H1 (cell line): ENCODE measurements around the gene TMA7B. TPM values are rescaled to one million over a fixed set of nuclear protein-coding genes. Genes with fewer than 3 reads are reported as not detected.

Source experiments
- CTCF ChIA-PET: fragments of 300-600 bp; sonication (Branson Sonifier 250); formaldehyde crosslinking; loops from one replicate; lab custom pipeline; 2021; ENCODE audit not compliant: partially characterized antibody; lab: Charles Lee
- POLR2A ChIA-PET: fragments of 300-600 bp; sonication (Branson Sonifier 250); formaldehyde crosslinking; loops from one replicate; lab custom pipeline; 2021; ENCODE audit warnings: inconsistent platforms; ENCODE audit not compliant: partially characterized antibody; lab: Charles Lee
- DNase-seq, 2 experiments: peaks; one replicate each; pipeline versions ENCODE4 v3.0.0 to v3.0.0-alpha.2; 2010 to 2022; ENCODE audit warnings: low spot score in 2 of 2, low read depth in 1 of 2, mixed read lengths in 1 of 2
- FAIRE-seq: peaks from 2 replicates; lab custom pipeline; 2011; peaks lifted over from hg19 to GRCh38; lab: Jason Lieb, UNC
- H2AFZ ChIP-seq: 2 replicates; pipeline ENCODE4 v1.8.1; 2012; ENCODE audit warnings: low read length, inconsistent platforms
- H2AK5ac ChIP-seq: 2 replicates; pipeline ENCODE4 v1.6.1; 2013; ENCODE audit warnings: low read depth, low read length
- H2BK120ac ChIP-seq: replicated peaks from 2 replicates; pipeline ENCODE3; 2013; ENCODE audit warnings: low read depth, low read length, inconsistent platforms
- H2BK12ac ChIP-seq: 2 replicates; pipeline ENCODE4 v1.6.1; 2013; ENCODE audit warnings: low read depth, low read length
- H2BK15ac ChIP-seq: 2 replicates; pipeline ENCODE4 v1.6.1; 2013; ENCODE audit warnings: low read length
- H2BK20ac ChIP-seq: 2 replicates; pipeline ENCODE4 v1.6.1; 2013; ENCODE audit warnings: low read length
- H2BK5ac ChIP-seq: 2 replicates; pipeline ENCODE4 v1.6.1; 2013; ENCODE audit warnings: low read depth, low read length
- H3K14ac ChIP-seq: 2 replicates; pipeline ENCODE4 v1.6.1; 2013; ENCODE audit warnings: inconsistent platforms; ENCODE audit not compliant: insufficient read length
- H3K18ac ChIP-seq: 2 replicates; pipeline ENCODE4 v1.6.1; 2013; ENCODE audit warnings: low read length; ENCODE audit errors: extremely low read depth
- H3K23ac ChIP-seq: 2 replicates; pipeline ENCODE4 v1.6.1; 2013; ENCODE audit warnings: inconsistent platforms; ENCODE audit not compliant: insufficient read length
- H3K23me2 ChIP-seq: 2 replicates; pipeline ENCODE4 v1.6.1; 2013; ENCODE audit warnings: low read depth, low read length
- H3K27ac ChIP-seq: 2 replicates; pipeline ENCODE4 v1.6.1; 2011; ENCODE audit warnings: low read depth, low read length, inconsistent platforms
- H3K27me3 ChIP-seq, 4 experiments: replicated peaks in 1 of 4; 1 replicate in 1 of 4; 2 replicates in 3 of 4; pipeline versions ENCODE4 v1.6.1 to v1.8.1; 2011 to 2013; ENCODE audit warnings: low read length in 3 of 4, mild to moderate bottlenecking in 3 of 4, inconsistent platforms in 2 of 4, mixed read lengths in 2 of 4, moderate library complexity in 1 of 4; ENCODE audit not compliant: control insufficient read depth in 3 of 4, insufficient read depth in 3 of 4; ENCODE audit errors: extremely low read depth in 1 of 4
- H3K36me3 ChIP-seq, 4 experiments: 2 replicates each; pipeline versions ENCODE4 v1.6.1 to v1.8.1; 2011 to 2013; ENCODE audit warnings: mild to moderate bottlenecking in 4 of 4, low read length in 3 of 4, moderate library complexity in 2 of 4, control low read depth in 1 of 4, inconsistent platforms in 1 of 4; ENCODE audit not compliant: insufficient read depth in 4 of 4, control insufficient read depth in 2 of 4
- H3K4ac ChIP-seq: replicated peaks from 2 replicates; pipeline ENCODE3; 2013; ENCODE audit warnings: low read length, low read depth, mixed read lengths, inconsistent platforms; ENCODE audit not compliant: insufficient read length
- H3K4me1 ChIP-seq, 4 experiments: replicated peaks in 1 of 4; 1 replicate in 1 of 4; 2 replicates in 3 of 4; pipeline versions ENCODE4 v1.6.1 to v1.8.1; 2011 to 2013; ENCODE audit warnings: low read length in 3 of 4, inconsistent platforms in 2 of 4, mixed read lengths in 1 of 4; ENCODE audit not compliant: insufficient read depth in 4 of 4, control insufficient read depth in 3 of 4
- H3K4me2 ChIP-seq, 2 experiments: 2 replicates each; pipeline versions ENCODE4 v1.6.1 to v1.8.1; 2011 to 2013; ENCODE audit warnings: low read depth in 2 of 2, low read length in 2 of 2, control low read depth in 1 of 2, inconsistent platforms in 1 of 2, mild to moderate bottlenecking in 1 of 2; ENCODE audit not compliant: insufficient read depth in 1 of 2
- H3K4me3 ChIP-seq, 4 experiments: fragments of 200-600, 300-600 bp in 1 of 4; sonication (generic), shearing (Covaris generic), sonication (Bioruptor Twin) in 1 of 4; 2 replicates each; pipeline versions ENCODE4 v1.5.1 to v1.8.1; 2011 to 2016; ENCODE audit warnings: low read length in 4 of 4, low read depth in 3 of 4, control low read depth in 2 of 4, inconsistent platforms in 2 of 4, mild to moderate bottlenecking in 2 of 4, mixed read lengths in 1 of 4, moderate library complexity in 1 of 4; ENCODE audit not compliant: insufficient read depth in 2 of 4; ENCODE audit errors: extremely low read depth in 1 of 4
- H3K56ac ChIP-seq: replicated peaks from 2 replicates; pipeline ENCODE3; 2013; ENCODE audit warnings: low read depth, mild to moderate bottlenecking, mixed read lengths, low read length, inconsistent platforms; ENCODE audit not compliant: insufficient read length
- H3K79me1 ChIP-seq: 2 replicates; pipeline ENCODE4 v1.6.1; 2013; ENCODE audit warnings: low read depth, low read length, control low read depth
- H3K79me2 ChIP-seq, 2 experiments: 2 replicates each; pipeline versions ENCODE4 v1.6.1 to v1.8.1; 2012 to 2013; ENCODE audit warnings: low read length in 2 of 2, mild to moderate bottlenecking in 2 of 2, inconsistent platforms in 1 of 2; ENCODE audit not compliant: insufficient read depth in 2 of 2, control insufficient read depth in 1 of 2
- H3K9ac ChIP-seq, 4 experiments: replicated peaks in 1 of 4; 1 replicate in 1 of 4; 2 replicates in 3 of 4; pipeline versions ENCODE4 v1.6.1 to v1.8.1; 2011 to 2013; ENCODE audit warnings: low read depth in 3 of 4, low read length in 3 of 4, control low read depth in 2 of 4, mild to moderate bottlenecking in 2 of 4, moderate library complexity in 2 of 4, inconsistent platforms in 1 of 4; ENCODE audit errors: extremely low read depth in 1 of 4
- H3K9me3 ChIP-seq, 2 experiments: 2 replicates each; pipeline versions ENCODE4 v1.6.1 to v1.8.1; 2012 to 2013; ENCODE audit warnings: mild to moderate bottlenecking in 2 of 2, moderate library complexity in 2 of 2, control low read depth in 1 of 2, inconsistent platforms in 1 of 2, low read depth in 1 of 2, low read length in 1 of 2, mixed read lengths in 1 of 2; ENCODE audit not compliant: insufficient read depth in 2 of 2
- H4K20me1 ChIP-seq, 2 experiments: replicated peaks in 1 of 2; 2 replicates each; pipeline versions ENCODE3 to v1.8.1; 2011 to 2013; ENCODE audit warnings: inconsistent platforms in 2 of 2, low read length in 2 of 2, mild to moderate bottlenecking in 1 of 2; ENCODE audit not compliant: insufficient read depth in 2 of 2, control insufficient read depth in 1 of 2
- H4K5ac ChIP-seq: 2 replicates; pipeline ENCODE4 v1.6.1; 2013; ENCODE audit warnings: low read length, low read depth, mixed read lengths, inconsistent platforms; ENCODE audit not compliant: insufficient read length
- H4K8ac ChIP-seq: 2 replicates; pipeline ENCODE4 v1.8.0; 2013; ENCODE audit warnings: mild to moderate bottlenecking, moderate library complexity, low read length, inconsistent platforms; ENCODE audit not compliant: insufficient read depth; ENCODE audit errors: extremely low read depth
- H4K91ac ChIP-seq: replicated peaks from 2 replicates; pipeline ENCODE3; 2013; ENCODE audit warnings: low read length, mixed read lengths, inconsistent platforms; ENCODE audit not compliant: insufficient read length
- BACH1 ChIP-seq: IDR thresholded peaks from 2 replicates; pipeline ENCODE4 v1.6.1; 2012; ENCODE audit warnings: low read length, improper control_type of control experiment
- BCL11A ChIP-seq, 2 experiments: IDR thresholded peaks; one replicate each; pipeline ENCODE4 v1.6.1; 2011; ENCODE audit warnings: low read depth in 2 of 2, low read length in 2 of 2, mild to moderate bottlenecking in 2 of 2
- CHD1 ChIP-seq: IDR thresholded peaks from 2 replicates; pipeline ENCODE4 v1.6.1; 2012; ENCODE audit warnings: low read depth, low read length, improper control_type of control experiment
- CTBP2 ChIP-seq: IDR thresholded peaks from 2 replicates; pipeline ENCODE4 v1.7.0; 2011; ENCODE audit warnings: borderline replicate concordance, mild to moderate bottlenecking, moderate library complexity, mixed read lengths, low read length; ENCODE audit not compliant: insufficient read depth, insufficient read length
- CTCF ChIP-seq, 3 experiments: IDR thresholded peaks; 1 replicate in 2 of 3; 2 replicates in 1 of 3; pipeline versions ENCODE4 v1.5.1 to v1.6.1; 2011; ENCODE audit warnings: low read length in 3 of 3, mild to moderate bottlenecking in 3 of 3, inconsistent platforms in 2 of 3, low read depth in 1 of 3, moderate library complexity in 1 of 3; ENCODE audit not compliant: insufficient read depth in 1 of 3; ENCODE audit errors: control extremely low read depth in 1 of 3
- EGR1 ChIP-seq: IDR thresholded peaks from 2 replicates; pipeline ENCODE4 v1.6.1; 2011; ENCODE audit warnings: low read depth, low read length, borderline replicate concordance
- EP300 ChIP-seq, 2 experiments: IDR thresholded peaks; 1 replicate in 1 of 2; 2 replicates in 1 of 2; pipeline ENCODE4 v1.6.1; 2011 to 2012; ENCODE audit warnings: low read depth in 2 of 2, low read length in 2 of 2, mild to moderate bottlenecking in 2 of 2, borderline replicate concordance in 1 of 2, inconsistent platforms in 1 of 2, moderate library complexity in 1 of 2
- MAFK ChIP-seq: IDR thresholded peaks from 2 replicates; pipeline ENCODE4 v1.6.1; 2012; ENCODE audit warnings: low read depth, mild to moderate bottlenecking, improper control_type of control experiment, low read length
- POLR2AphosphoS5 ChIP-seq: IDR thresholded peaks from 2 replicates; pipeline ENCODE4 v1.6.1; 2011; ENCODE audit warnings: low read depth, low read length
- SIX5 ChIP-seq: IDR thresholded peaks from 2 replicates; pipeline ENCODE4 v1.6.1; 2011; ENCODE audit warnings: mild to moderate bottlenecking, low read depth, low read length
- TAF7 ChIP-seq: optimal IDR thresholded peaks from 2 replicates; pipeline ENCODE3; 2011; ENCODE audit warnings: low read depth, mild to moderate bottlenecking, inconsistent platforms, low read length, moderate library complexity, borderline replicate concordance
- WGBS, 2 experiments: shearing (Covaris generic) in 1 of 2; methylation state at CpG; one replicate each; pipeline versions ENCODE4 v1.1.6 to v1.1.7; 2013 to 2015; ENCODE audit warnings: low lambda C conversion rate in 2 of 2, mixed read lengths in 2 of 2, inconsistent platforms in 1 of 2, low coverage in 1 of 2, missing lambda C conversion rate in 1 of 2; ENCODE audit not compliant: insufficient replicate concordance in 2 of 2, insufficient coverage in 1 of 2, insufficient read length in 1 of 2; ENCODE audit errors: extremely low coverage in 1 of 2, missing lambda C conversion rate in 1 of 2; 5-methylcytosine and 5-hydroxymethylcytosine counted together
- polyA plus RNA-seq, 7 experiments: library from polyadenylated mRNA; depleted of rRNA in 3 of 7; stranded (reverse) in 5 of 7; unstranded in 2 of 7; fragments of >200 nt in 5 of 7; fragments of 200-250 nt in 2 of 7; gene quantifications; 1 replicate in 5 of 7; 2 replicates in 1 of 7; 4 replicates in 1 of 7; pipeline versions ENCODE4 v1.2.1 to v1.2.3, GENCODE V29; 2011 to 2013; ENCODE audit warnings: missing spikeins in 2 of 7, mixed read lengths in 2 of 7
- total RNA-seq: library from RNA; stranded (reverse); fragmentation: NEBNext Ultra II Directional; extraction: Animal tissue kit (Norgen Biotek cat#: 25700); gene quantifications from 2 replicates; pipeline ENCODE4 v1.2.1, GENCODE V29; 2021

Gene TMA7B
- total and polyA plus RNA-seq, 2 of the 8 experiments (the other 6 are each of a cell fraction or from before 2014, with no cell fraction given), result not detected

GRCh38 chr22:39920134-39920743 lies 40.0 kb upstream of the TMA7B start:
- FAIRE-seq (no peak), DNase-seq (no peak)
- H3K23ac ChIP-seq, result no peak overlapping the region
- H2BK20ac ChIP-seq, result no peak overlapping the region
- H4K20me1 ChIP-seq, result no peaks in the 10 kb centered on the region
- H3K14ac ChIP-seq, result no peak overlapping the region
- no peak overlapping the region for H3K9ac ChIP-seq
- no peaks in the 10 kb centered on the region for H3K23me2 ChIP-seq
- H3K27me3 ChIP-seq, result no peaks in the 10 kb centered on the region
- H4K8ac ChIP-seq, result no peak overlapping the region
- H2BK12ac ChIP-seq, result no peak overlapping the region
- no peak overlapping the region for H3K27ac ChIP-seq
- H3K9me3 ChIP-seq, result no peaks in the 10 kb centered on the region
- H2AFZ ChIP-seq, result no peak overlapping the region
- CTCF ChIA-PET, result interaction anchor here (0.6 to 5.4 kb wide), 4 partner anchors 13 to 616 kb away, joined by 3 to 29 read pairs (median 3); no protein-coding TSS in a partner anchor
- no peak overlapping the region for H4K5ac ChIP-seq
- no peak overlapping the region for H3K4me2 ChIP-seq
- H2BK120ac ChIP-seq, result no peak overlapping the region
- no peak overlapping the region for H2BK5ac ChIP-seq
- no peak overlapping the region for H3K56ac ChIP-seq
- H3K79me1 ChIP-seq, result no peaks in the 10 kb centered on the region
- no peak overlapping the region for H3K4me3 ChIP-seq
- no peak overlapping the region for H4K91ac ChIP-seq
- no peak overlapping the region for H2AK5ac ChIP-seq
- H2BK15ac ChIP-seq, result no peak overlapping the region
- WGBS, 2 experiments, result 88% methylated on average over 8 of the region's 8 CpGs; no CpG with 5 or more reads in 1 of the 2 experiments
- H3K79me2 ChIP-seq, result no peaks in the 10 kb centered on the region
- POLR2A ChIA-PET, result interaction anchor here (0.6 kb wide), 1 partner anchor 51 kb away, joined by 3 read pairs; no protein-coding TSS in a partner anchor
- no peak overlapping the region for H3K4ac ChIP-seq
- H3K18ac ChIP-seq, result no peak overlapping the region
- H3K4me1 ChIP-seq, result peaks cover 0 to 9% (median 2%) of the 10 kb centered on the region in 4 experiments; a peak in 6 of 7 replicates
- no peaks in the 10 kb centered on the region for H3K36me3 ChIP-seq
- TF ChIP-seq EGR1 (no peak), SIX5 (no peak), BCL11A (IDR thresholded peaks at IDR 0.05; ENCODE audit: low read depth in 2 of 2, low read length in 2 of 2) (no peak), CTBP2 (no peak), CTCF (IDR thresholded peaks at IDR 0.05; ENCODE audit: control extremely low read depth in 1 of 3, insufficient read depth in 1 of 3, low read depth in 1 of 3, low read length in 3 of 3) (no peak), CHD1 (no peak), POLR2AphosphoS5 (no peak), TAF7 (no peak), EP300 (IDR thresholded peaks at IDR 0.05; ENCODE audit: borderline replicate concordance in 1 of 2, low read depth in 2 of 2, low read length in 2 of 2) (no peak), BACH1 (no peak), MAFK (no peak)
